ENCODE measurements around the gene TICRR. TPM values are rescaled to one million over a fixed set of nuclear protein-coding genes. Genes with fewer than 3 reads are reported as not detected.

The TICRR gene
- total and polyA plus RNA-seq, 2 of the 4 experiments (the other 2 are of a cell fraction) = 3.0 to 4.2 TPM

Other genes with a start within 250 kb of the TICRR start
- gene POLG, start 240.6 kb upstream of the TICRR start, total RNA-seq (2012; rRNA removed) = 18.3 and 19.9 TPM in 2 replicates
- 30.3 and 30.6 TPM in 2 replicates for gene POLG, start 240.6 kb upstream of the TICRR start, polyA plus RNA-seq (2012; rRNA removed)
- gene RHCG, start 78.9 kb upstream of the TICRR start, total RNA-seq (2012; rRNA removed) = not detected in 2 replicates
- gene RHCG, start 78.9 kb upstream of the TICRR start, polyA plus RNA-seq (2012; rRNA removed) = not detected in 2 replicates
- gene KIF7, start 80.0 kb downstream of the TICRR start, total RNA-seq (2012; rRNA removed) = 5.0 and 5.3 TPM in 2 replicates
- gene KIF7, start 80.0 kb downstream of the TICRR start, polyA plus RNA-seq (2012; rRNA removed) = 9.0 and 11.5 TPM in 2 replicates
- gene PLIN1, start 103.9 kb downstream of the TICRR start, total RNA-seq (2012; rRNA removed) = under 0.01 TPM in 2 replicates
- gene PLIN1, start 103.9 kb downstream of the TICRR start, polyA plus RNA-seq (2012; rRNA removed) = 0.07 and 0.09 TPM in 2 replicates
- gene PEX11A, start 115.3 kb downstream of the TICRR start, total RNA-seq (2012; rRNA removed) = 7.8 and 10.2 TPM in 2 replicates
- gene PEX11A, start 115.3 kb downstream of the TICRR start, polyA plus RNA-seq (2012; rRNA removed) = 3.3 and 4.2 TPM in 2 replicates
- not detected in 2 replicates for gene WDR93, start 115.3 kb downstream of the TICRR start, total RNA-seq (2012; rRNA removed)
- not detected in 2 replicates for gene WDR93, start 115.3 kb downstream of the TICRR start, polyA plus RNA-seq (2012; rRNA removed)
- gene MESP1, start 175.8 kb downstream of the TICRR start, total RNA-seq (2012; rRNA removed) = under 0.01 TPM in 1 of 2 replicates, not detected in the other
- 0.10 and 0.13 TPM in 2 replicates for gene MESP1, start 175.8 kb downstream of the TICRR start, polyA plus RNA-seq (2012; rRNA removed)
- 0.18 and 0.28 TPM in 2 replicates for gene MESP2, start 200.9 kb downstream of the TICRR start, total RNA-seq (2012; rRNA removed)
- gene MESP2, start 200.9 kb downstream of the TICRR start, polyA plus RNA-seq (2012; rRNA removed) = 0.32 and 0.34 TPM in 2 replicates
- 8.4 and 8.6 TPM in 2 replicates for gene ANPEP, start 239.4 kb downstream of the TICRR start, total RNA-seq (2012; rRNA removed)
- gene ANPEP, start 239.4 kb downstream of the TICRR start, polyA plus RNA-seq (2012; rRNA removed) = 40.4 and 47.0 TPM in 2 replicates